HG03025 (cell line): ENCODE measurements around the gene SLC16A13.
"Not testable (repeated sequence)": the region's sequence is repeated elsewhere in the genome, so short reads cannot be mapped to it uniquely, and the experiment has no call there.

ENCODE experiments used
- ATAC-seq: cut with Tn5 transposase; IDR thresholded peaks from one replicate; pipeline ENCODE4 v1.9.1; 2021; ENCODE audit warnings: mild to moderate bottlenecking, moderate library complexity; ENCODE audit not compliant: unreplicated experiment, low FRiP score

SLC16A13 gene

GRCh38 chr17:7035591-7036368 is at the start of gene SLC16A13:
Gene SLC16A13, plus strand, starts transcription at chr17:7036015. Its CDS starts 368 bp downstream, at chr17:7036383.
- ATAC-seq = peak; percentile 86

GRCh38 chr17:6986676-6987075 is 49.1 kb upstream of the SLC16A13 start:
- no peak for ATAC-seq

- ATAC-seq = no peak
Observed at GRCh38 chr17:6989779-6990178, 46.0 kb upstream of the SLC16A13 start.

GRCh38 chr17:6993613-6994056 is 42.2 kb upstream of the SLC16A13 start:
- not testable (repeated sequence) for ATAC-seq

GRCh38 chr17:6994118-6994598 is 41.7 kb upstream of the SLC16A13 start:
- ATAC-seq = no peak

- no peak for ATAC-seq
Observed at GRCh38 chr17:6994666-6995256, 41.1 kb upstream of the SLC16A13 start.

- ATAC-seq = no peak
Observed at GRCh38 chr17:6995500-6996255, 40.1 kb upstream of the SLC16A13 start, which contains the start of gene ALOX12. Gene ALOX12, plus strand, starts transcription at chr17:6996049. Its CDS starts 69 bp downstream, at chr17:6996118.

- ATAC-seq = no peak
Observed at GRCh38 chr17:6996256-6997011, 39.4 kb upstream of the SLC16A13 start.

GRCh38 chr17:6997171-6997570 is 38.6 kb upstream of the SLC16A13 start:
- no peak for ATAC-seq

- ATAC-seq = no peak
Observed at GRCh38 chr17:6998855-6999508, 36.8 kb upstream of the SLC16A13 start.

- ATAC-seq = no peak
Observed at GRCh38 chr17:7001318-7001961, 34.4 kb upstream of the SLC16A13 start.

GRCh38 chr17:7002288-7003047 is 33.3 kb upstream of the SLC16A13 start:
- ATAC-seq = no peak

GRCh38 chr17:7003745-7004144 is 32.1 kb upstream of the SLC16A13 start:
- ATAC-seq = no peak

- ATAC-seq = no peak
Observed at GRCh38 chr17:7004398-7005253, 31.2 kb upstream of the SLC16A13 start.

- ATAC-seq = no peak
Observed at GRCh38 chr17:7005716-7006115, 30.1 kb upstream of the SLC16A13 start.

GRCh38 chr17:7007143-7007542 is 28.7 kb upstream of the SLC16A13 start:
- no peak for ATAC-seq

- no peak for ATAC-seq
Observed at GRCh38 chr17:7010523-7010922, 25.3 kb upstream of the SLC16A13 start.

- ATAC-seq = no peak
Observed at GRCh38 chr17:7011415-7011814, 24.4 kb upstream of the SLC16A13 start.
